Measurements from ENCODE around the gene RASA3. TPM values are rescaled to one million over a fixed set of nuclear protein-coding genes. Genes with fewer than 3 reads are reported as not detected.

Gene RASA3
- total RNA-seq, 1 donor from 2014 or later: 2.9 TPM

- H3K27ac Mint-ChIP-seq: peak overlapping the region; percentile 98
- Histone ChIP-seq H3K27ac (no peak overlapping the region), H3F3A (ENCODE audit: low read depth) (peaks cover 43% of the 10 kb centered on the region), H3K9me3 (ENCODE audit: low read depth) (no peaks in the 10 kb centered on the region), H3K4me1 (peaks cover 34% of the 10 kb centered on the region), H3K79me2 (ENCODE audit: low read depth) (no peaks in the 10 kb centered on the region), H3K36me3 (no peaks in the 10 kb centered on the region), H4K20me1 (ENCODE audit: low read depth) (no peaks in the 10 kb centered on the region), H3K4me2 (no peak overlapping the region), H2AFZ (replicated peaks) (no peak overlapping the region), H3K4me3 (no peak overlapping the region), H3K9ac (no peak overlapping the region), H3K27me3 (no peaks in the 10 kb centered on the region)
- H3K4me3 Mint-ChIP-seq: peak overlapping the region; percentile 38
- TF ChIP-seq EZH2phosphoT487 (IDR thresholded peaks at IDR 0.05) (no peak), EZH2 (IDR thresholded peaks at IDR 0.05) (no peak), CTCF (IDR thresholded peaks at IDR 0.05) (no peak)
- no peaks in the 10 kb centered on the region for H3K9me3 Mint-ChIP-seq
- H3K4me1 Mint-ChIP-seq: peaks cover 73% of the 10 kb centered on the region
- no peak for DNase-seq (ENCODE audit: low spot score)
- peaks cover 17% of the 10 kb centered on the region for H3K36me3 Mint-ChIP-seq
- H3K27me3 Mint-ChIP-seq (ENCODE audit: insufficient read depth, low read depth): peaks cover 19% of the 10 kb centered on the region
Measured at GRCh38 chr13:114069376-114070097, 62.9 kb downstream of the RASA3 start.

GRCh38 chr13:114068656-114069318 is 63.6 kb downstream of the RASA3 start:
- Histone ChIP-seq H4K20me1 (ENCODE audit: low read depth) (no peaks in the 10 kb centered on the region), H3K36me3 (no peaks in the 10 kb centered on the region), H3K27ac (no peak overlapping the region), H2AFZ (replicated peaks) (no peak overlapping the region), H3K27me3 (no peaks in the 10 kb centered on the region), H3F3A (ENCODE audit: low read depth) (peaks cover 46% of the 10 kb centered on the region), H3K9ac (no peak overlapping the region), H3K4me3 (no peak overlapping the region), H3K9me3 (ENCODE audit: low read depth) (no peaks in the 10 kb centered on the region), H3K4me1 (peaks cover 36% of the 10 kb centered on the region), H3K4me2 (no peak overlapping the region), H3K79me2 (ENCODE audit: low read depth) (no peaks in the 10 kb centered on the region)
- Mint-ChIP-seq H3K4me1 (peaks cover 74% of the 10 kb centered on the region), H3K36me3 (peaks cover 13% of the 10 kb centered on the region), H3K27ac (peak overlapping the region; percentile 98), H3K4me3 (peak overlapping the region; percentile 53), H3K27me3 (ENCODE audit: insufficient read depth, low read depth) (peaks cover 20% of the 10 kb centered on the region), H3K9me3 (no peaks in the 10 kb centered on the region)
- DNase-seq (ENCODE audit: low spot score): no peak
- TF ChIP-seq EZH2phosphoT487 (IDR thresholded peaks at IDR 0.05): no peak
- no peak for TF ChIP-seq EZH2 (IDR thresholded peaks at IDR 0.05)
- no peak for TF ChIP-seq CTCF (IDR thresholded peaks at IDR 0.05)

- H3K27ac Mint-ChIP-seq: peak overlapping the region; percentile 98
- H3K79me2 ChIP-seq (ENCODE audit: low read depth): no peaks in the 10 kb centered on the region
- no peak overlapping the region for H2AFZ ChIP-seq (replicated peaks)
- no peak overlapping the region for H3K27ac ChIP-seq
- peaks cover 51% of the 10 kb centered on the region for H3F3A ChIP-seq (ENCODE audit: low read depth)
- H4K20me1 ChIP-seq (ENCODE audit: low read depth): no peaks in the 10 kb centered on the region
- H3K27me3 Mint-ChIP-seq (ENCODE audit: insufficient read depth, low read depth): peaks cover 20% of the 10 kb centered on the region
- no peak for DNase-seq (ENCODE audit: low spot score)
- H3K4me2 ChIP-seq: no peak overlapping the region
- peaks cover 43% of the 10 kb centered on the region for H3K4me1 ChIP-seq
- no peaks in the 10 kb centered on the region for H3K27me3 ChIP-seq
- H3K9ac ChIP-seq: no peak overlapping the region
- peaks cover 9% of the 10 kb centered on the region for H3K36me3 Mint-ChIP-seq
- H3K4me1 Mint-ChIP-seq: peaks cover 73% of the 10 kb centered on the region
- H3K4me3 ChIP-seq: no peak overlapping the region
- H3K9me3 ChIP-seq (ENCODE audit: low read depth): no peaks in the 10 kb centered on the region
- TF ChIP-seq EZH2 (IDR thresholded peaks at IDR 0.05): no peak
- no peak for TF ChIP-seq EZH2phosphoT487 (IDR thresholded peaks at IDR 0.05)
- TF ChIP-seq CTCF (IDR thresholded peaks at IDR 0.05): no peak
- no peaks in the 10 kb centered on the region for H3K9me3 Mint-ChIP-seq
- H3K36me3 ChIP-seq: no peaks in the 10 kb centered on the region
- no peak overlapping the region for H3K4me3 Mint-ChIP-seq
Measured at GRCh38 chr13:114067886-114068651, 64.4 kb downstream of the RASA3 start.

Data from neural progenitor cell (in vitro differentiated cells).